ENCODE results near the gene CDK13.
A peak's percentile ranks its signal among the peaks of the same experiment; 100 is the strongest.

Gene CDK13

GRCh38 chr7:40015790-40016296 is 65.8 kb downstream of the CDK13 start:
- DNase-seq, result peak; percentile 14

GRCh38 chr7:40019558-40019957 is 69.5 kb downstream of the CDK13 start:
- no peak for DNase-seq

- no peak for DNase-seq
Measured at GRCh38 chr7:40024048-40024447, 74.0 kb downstream of the CDK13 start.

DNA sequence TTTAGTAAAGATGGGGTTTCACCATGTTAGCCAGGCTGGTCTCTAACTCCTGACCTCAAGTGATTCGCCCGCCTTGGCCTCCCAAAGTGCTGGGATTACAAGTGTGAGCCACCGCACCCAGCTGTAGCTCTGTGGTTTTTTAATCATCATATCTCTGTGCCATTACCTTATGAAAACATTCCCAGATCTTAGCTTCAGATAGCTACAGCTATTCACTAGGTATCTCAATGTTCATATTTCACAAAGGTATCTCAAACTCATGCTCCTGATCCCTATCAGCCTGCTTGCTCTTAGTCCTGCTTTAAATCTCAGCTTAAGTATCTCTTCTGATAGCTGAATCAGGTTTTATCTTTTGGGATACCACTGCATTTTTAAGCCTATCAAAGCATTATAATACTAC is 74.8 kb downstream of the CDK13 start:
- no peak for DNase-seq

DNA sequence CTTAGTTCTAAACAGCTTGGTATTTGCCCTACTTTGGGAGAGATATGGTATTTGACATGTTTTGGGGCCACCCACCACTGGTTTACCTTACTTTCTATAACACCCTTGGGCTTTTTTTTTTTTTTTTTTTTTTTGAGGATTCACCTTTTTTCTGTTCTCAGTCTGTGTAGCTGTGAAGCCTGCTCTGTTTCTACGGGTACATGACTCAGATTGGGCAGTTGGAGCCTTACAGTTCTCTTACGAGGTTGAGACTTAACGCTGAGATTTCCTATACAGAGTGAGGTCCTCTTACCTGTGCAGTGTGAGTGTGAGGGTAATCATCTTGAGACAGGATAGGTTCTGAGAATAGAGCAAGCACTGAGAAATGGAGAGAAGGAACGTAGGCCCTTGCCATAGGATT is 77.5 kb downstream of the CDK13 start:
- DNase-seq, result no peak

GRCh38 chr7:40033826-40034225 is 83.8 kb downstream of the CDK13 start:
- no peak for DNase-seq

- no peak for DNase-seq
Measured at GRCh38 chr7:40041456-40041855, 91.4 kb downstream of the CDK13 start.

- no peak for DNase-seq
Measured at GRCh38 chr7:40043164-40043563, 93.1 kb downstream of the CDK13 start.

GRCh38 chr7:40047661-40048060 is 97.6 kb downstream of the CDK13 start:
- DNase-seq, result no peak

GRCh38 chr7:40057292-40057691 is 107.2 kb downstream of the CDK13 start:
- peak; percentile 42 for DNase-seq

- no peak for DNase-seq
Measured at GRCh38 chr7:40058026-40058425, 108.0 kb downstream of the CDK13 start.

GRCh38 chr7:40058636-40059035 is 108.6 kb downstream of the CDK13 start:
- peak; percentile 23 for DNase-seq

GRCh38 chr7:40059057-40059456 is 109.0 kb downstream of the CDK13 start:
- DNase-seq, result no peak

- no peak for DNase-seq
Measured at GRCh38 chr7:40072268-40072667, 122.2 kb downstream of the CDK13 start.

DNA sequence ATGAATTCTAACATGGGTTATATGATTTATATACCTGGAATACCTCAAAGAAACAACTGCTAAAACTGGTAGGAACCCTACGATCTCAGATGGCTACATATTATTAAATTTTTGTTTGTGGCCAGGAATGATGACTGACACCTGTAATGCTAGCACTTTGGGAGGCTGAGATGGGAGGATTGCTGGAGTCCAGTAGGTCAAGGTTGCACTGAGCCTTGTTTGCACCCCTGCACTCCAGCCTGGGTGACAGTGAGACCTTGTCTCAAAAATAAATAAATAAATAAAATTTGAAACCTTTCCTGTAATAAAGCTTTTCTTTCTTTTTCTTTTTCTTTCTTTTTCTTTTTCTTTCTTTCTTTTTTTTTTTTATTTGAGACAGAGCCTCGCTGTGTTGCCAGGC is 123.2 kb downstream of the CDK13 start:
- DNase-seq, result no peak

DNA sequence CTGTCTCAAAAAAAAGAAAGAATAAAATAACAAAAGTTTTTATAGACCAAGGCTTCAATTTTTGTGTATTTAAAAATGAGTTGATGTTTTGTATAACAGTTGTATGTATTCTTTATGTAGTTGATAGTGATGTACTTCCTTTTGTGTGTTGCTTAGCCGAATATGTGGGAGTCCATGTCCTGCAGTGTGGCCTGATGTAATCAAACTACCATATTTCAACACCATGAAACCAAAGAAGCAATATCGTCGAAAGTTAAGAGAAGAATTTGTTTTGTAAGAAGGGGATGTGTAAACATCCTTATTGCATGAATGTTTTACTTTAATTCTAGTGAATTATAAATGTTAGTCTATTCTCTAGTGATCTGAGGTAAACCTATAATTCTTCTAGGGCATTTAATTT is 127.8 kb downstream of the CDK13 start:
- DNase-seq, result no peak

- no peak for DNase-seq
Measured at GRCh38 chr7:40092182-40092581, 142.1 kb downstream of the CDK13 start.

DNA sequence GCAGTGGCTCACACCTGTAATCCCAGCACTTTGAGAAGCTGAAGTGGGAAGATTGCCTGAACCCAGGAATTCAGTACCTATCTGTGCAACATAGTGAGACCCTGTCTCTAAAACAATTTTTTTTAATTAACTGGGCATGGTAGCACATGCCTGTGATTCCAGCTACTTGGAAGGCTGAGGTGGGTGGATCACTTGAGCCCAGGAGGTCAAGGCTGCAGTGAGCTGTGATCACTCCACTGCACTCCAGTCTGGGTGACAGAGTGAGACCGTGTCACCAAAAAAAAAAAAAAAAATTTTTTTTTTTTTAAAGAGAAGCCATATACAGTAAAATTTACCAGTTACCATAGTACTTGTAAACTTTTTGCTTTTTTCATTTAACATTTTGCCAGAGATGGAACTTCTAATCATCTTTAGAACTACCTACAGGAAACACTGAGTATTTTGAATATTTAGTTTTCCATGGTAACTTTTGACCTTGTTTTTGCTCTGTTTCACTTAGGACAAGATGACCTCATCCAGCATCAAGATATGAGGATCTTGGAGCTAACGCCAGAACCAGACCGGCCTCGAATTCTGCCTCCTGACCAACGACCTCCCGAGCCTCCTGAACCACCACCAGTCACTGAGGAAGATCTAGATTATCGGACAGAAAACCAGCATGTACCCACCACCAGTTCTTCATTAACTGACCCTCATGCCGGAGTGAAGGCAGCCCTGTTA is 143.7 kb downstream of the CDK13 start:
- DNase-seq, result no peak

- DNase-seq, result no peak
Measured at GRCh38 chr7:40095230-40095629, 145.2 kb downstream of the CDK13 start.

GRCh38 chr7:40095695-40096327 is 145.8 kb downstream of the CDK13 start:
- DNase-seq, result no peak

GRCh38 chr7:40097728-40098127 is 147.7 kb downstream of the CDK13 start:
- no peak for DNase-seq

GRCh38 chr7:40098810-40099209 is 148.8 kb downstream of the CDK13 start:
- DNase-seq, result no peak

- no peak for DNase-seq
Measured at GRCh38 chr7:40099837-40100236, 149.8 kb downstream of the CDK13 start.

- DNase-seq, result peak; percentile 26
Measured at GRCh38 chr7:40101201-40101600, 151.1 kb downstream of the CDK13 start.
